ENCODE data around the gene UCP3. TPM values are rescaled to one million over a fixed set of nuclear protein-coding genes. Genes with fewer than 3 reads are reported as not detected.

Gene UCP3
- total RNA-seq, 2 donors from 2014 or later, result 1.9 to 3.5 TPM

- H3K27me3 Mint-ChIP-seq (ENCODE audit: insufficient read depth), result no peaks in the 10 kb centered on the region
- 90 to 92% methylated on average over 3 of the region's 3 CpGs for WGBS, 2 experiments (ENCODE audit: insufficient coverage in 1 of 2, insufficient read length in 1 of 2)
Observed at GRCh38 chr11:74033046-74033445, 24.2 kb upstream of the UCP3 start.

GRCh38 chr11:74030723-74031676 is 22.1 kb upstream of the UCP3 start:
- Mint-ChIP-seq H3K36me3 (ENCODE audit: low read depth) (peaks cover 12% of the 10 kb centered on the region), H3K4me1 (no peaks in the 10 kb centered on the region), H3K27me3 (ENCODE audit: insufficient read depth) (no peaks in the 10 kb centered on the region), H3K27ac (no peak overlapping the region), H3K4me3 (no peak overlapping the region), H3K9me3 (no peaks in the 10 kb centered on the region)
- Histone ChIP-seq H3K27ac (ENCODE audit: low read depth, low read length) (no peak overlapping the region), H3K4me1 (ENCODE audit: control insufficient read depth, insufficient read depth, low read length) (no peaks in the 10 kb centered on the region), H3K9me3 (ENCODE audit: control insufficient read depth, low read length) (no peaks in the 10 kb centered on the region), H3K27me3 (ENCODE audit: control insufficient read depth, insufficient read depth, low read length, poor library complexity, severe bottlenecking) (no peaks in the 10 kb centered on the region), H3K9ac (ENCODE audit: extremely low read depth, low read length, poor library complexity, severe bottlenecking) (no peak overlapping the region), H3K36me3 (ENCODE audit: control insufficient read depth, insufficient read depth, low read length) (peaks cover 22% of the 10 kb centered on the region), H3K4me3 (ENCODE audit: low read length) (no peak overlapping the region)
- DNase-seq, result no peak
- TF ChIP-seq CTCF (conservative IDR thresholded peaks at IDR 0.05), result no peak
- WGBS, 2 experiments (ENCODE audit: insufficient coverage in 1 of 2, insufficient read length in 1 of 2), result 89 to 97% methylated on average over 6 to 9 of the region's 9 CpGs

More at GRCh38 chr11:74033046-74033445, 24.2 kb upstream of the UCP3 start:
- no peaks in the 10 kb centered on the region for H3K9me3 Mint-ChIP-seq
- H3K4me3 Mint-ChIP-seq, result no peak overlapping the region
- Histone ChIP-seq H3K27me3 (ENCODE audit: control insufficient read depth, insufficient read depth, low read length, poor library complexity, severe bottlenecking) (no peaks in the 10 kb centered on the region), H3K4me3 (ENCODE audit: low read length) (no peak overlapping the region), H3K9ac (ENCODE audit: extremely low read depth, low read length, poor library complexity, severe bottlenecking) (no peak overlapping the region), H3K9me3 (ENCODE audit: control insufficient read depth, low read length) (no peaks in the 10 kb centered on the region), H3K27ac (ENCODE audit: low read depth, low read length) (no peak overlapping the region), H3K36me3 (ENCODE audit: control insufficient read depth, insufficient read depth, low read length) (peaks cover 37% of the 10 kb centered on the region), H3K4me1 (ENCODE audit: control insufficient read depth, insufficient read depth, low read length) (no peaks in the 10 kb centered on the region)
- H3K36me3 Mint-ChIP-seq (ENCODE audit: low read depth), result peaks cover 13% of the 10 kb centered on the region
- DNase-seq, result no peak
- H3K27ac Mint-ChIP-seq, result no peak overlapping the region
- peak; percentile 41 for TF ChIP-seq CTCF (conservative IDR thresholded peaks at IDR 0.05)
- H3K4me1 Mint-ChIP-seq, result no peaks in the 10 kb centered on the region

- 94 to 100% methylated on average over 4 to 7 of the region's 7 CpGs for WGBS, 2 experiments (ENCODE audit: insufficient coverage in 1 of 2, insufficient read length in 1 of 2)
- Mint-ChIP-seq H3K27ac (no peak overlapping the region), H3K9me3 (no peaks in the 10 kb centered on the region), H3K36me3 (ENCODE audit: low read depth) (peaks cover 11% of the 10 kb centered on the region), H3K4me1 (peaks cover 5% of the 10 kb centered on the region), H3K4me3 (no peak overlapping the region), H3K27me3 (ENCODE audit: insufficient read depth) (no peaks in the 10 kb centered on the region)
- H3K9me3 ChIP-seq (ENCODE audit: control insufficient read depth, low read length), result no peaks in the 10 kb centered on the region
- no peaks in the 10 kb centered on the region for H3K36me3 ChIP-seq (ENCODE audit: control insufficient read depth, insufficient read depth, low read length)
- H3K27ac ChIP-seq (ENCODE audit: low read depth, low read length), result no peak overlapping the region
- H3K4me1 ChIP-seq (ENCODE audit: control insufficient read depth, insufficient read depth, low read length), result no peaks in the 10 kb centered on the region
- H3K27me3 ChIP-seq (ENCODE audit: control insufficient read depth, insufficient read depth, low read length, poor library complexity, severe bottlenecking), result no peaks in the 10 kb centered on the region
- TF ChIP-seq CTCF (conservative IDR thresholded peaks at IDR 0.05), result no peak
- DNase-seq, result no peak
- H3K4me3 ChIP-seq (ENCODE audit: low read length), result no peak overlapping the region
- no peak overlapping the region for H3K9ac ChIP-seq (ENCODE audit: extremely low read depth, low read length, poor library complexity, severe bottlenecking)
Observed at GRCh38 chr11:74025467-74026166, 16.7 kb upstream of the UCP3 start.
